IMR-90 (cell line): ENCODE results near the gene ATXN7L2. TPM values are rescaled to one million over a fixed set of nuclear protein-coding genes. Genes with fewer than 3 reads are reported as not detected.

ENCODE experiments used
- ATAC-seq: fragments of 200-7000 bp; cut with Tn5 transposase; 2 replicates; pipeline ENCODE4 v1.9.1; 2020; ENCODE audit warnings: low read depth, mild to moderate bottlenecking, moderate library complexity
- BruUV-seq: library from RNA; stranded (reverse); fragments of 400-500 nt; replicated peaks from 2 replicates; lab custom pipeline; 2021; lab: Mats Ljungman, UMichigan
- CTCF ChIA-PET: fragments of 300-600 bp; formaldehyde crosslinking; extraction: SDS; loops from one replicate; lab custom pipeline; 2021; ENCODE audit warnings: antibody characterized with exemption; lab: Yijun Ruan, JAX
- POLR2A ChIA-PET: fragments of 300-600 bp; sonication (Branson Sonifier 250); formaldehyde crosslinking; loops from one replicate; lab custom pipeline; 2022; ENCODE audit warnings: antibody characterized with exemption; ENCODE audit not compliant: unreplicated experiment; lab: Charles Lee
- DNase-seq: peaks from one replicate; pipeline ENCODE4 v3.0.0; 2013
- H2AFZ ChIP-seq: replicated peaks from 2 replicates; pipeline ENCODE3; 2013; ENCODE audit warnings: low read length, mild to moderate bottlenecking; ENCODE audit not compliant: poor library complexity
- H2AK5ac ChIP-seq: 2 replicates; pipeline ENCODE4 v1.6.1; 2013; ENCODE audit warnings: low read depth, low read length, inconsistent platforms
- H2AK9ac ChIP-seq: replicated peaks from 2 replicates; pipeline ENCODE3; 2013; ENCODE audit warnings: mild to moderate bottlenecking, low read depth, low read length, moderate library complexity; ENCODE audit not compliant: poor library complexity
- H2BK120ac ChIP-seq: 2 replicates; pipeline ENCODE4 v1.6.1; 2013; ENCODE audit warnings: low read depth, low read length, inconsistent platforms
- H2BK15ac ChIP-seq: 3 replicates; pipeline ENCODE4 v1.6.1; 2013; ENCODE audit warnings: low read depth, low read length, inconsistent platforms
- H2BK20ac ChIP-seq: 2 replicates; pipeline ENCODE4 v1.6.1; 2013; ENCODE audit warnings: low read depth, mild to moderate bottlenecking, inconsistent platforms, low read length, moderate library complexity
- H2BK5ac ChIP-seq: 2 replicates; pipeline ENCODE4 v1.6.1; 2013; ENCODE audit warnings: mild to moderate bottlenecking, low read depth, low read length, inconsistent platforms; ENCODE audit not compliant: poor library complexity, severe bottlenecking
- H3K14ac ChIP-seq: replicated peaks from 2 replicates; pipeline ENCODE4 v1.6.1; 2013; ENCODE audit warnings: low read depth, low read length, inconsistent platforms
- H3K18ac ChIP-seq: 2 replicates; pipeline ENCODE4 v1.6.1; 2013; ENCODE audit warnings: low read depth, low read length, control low read depth
- H3K23ac ChIP-seq: 2 replicates; pipeline ENCODE4 v1.6.1; 2013; ENCODE audit warnings: low read depth, low read length, inconsistent platforms
- H3K27ac ChIP-seq: 2 replicates; pipeline ENCODE4 v1.5.1; 2013; ENCODE audit warnings: mild to moderate bottlenecking, control low read depth, low read length; ENCODE audit not compliant: insufficient read depth
- H3K27me3 ChIP-seq: 2 replicates; pipeline ENCODE4 v1.6.1; 2013; ENCODE audit warnings: low read length; ENCODE audit not compliant: control insufficient read depth, insufficient read depth
- H3K36me3 ChIP-seq: 2 replicates; pipeline ENCODE4 v1.6.1; 2013; ENCODE audit warnings: low read length, mixed read lengths; ENCODE audit not compliant: control insufficient read depth, insufficient read depth
- H3K4ac ChIP-seq: 2 replicates; pipeline ENCODE4 v1.6.1; 2013; ENCODE audit warnings: low read depth, low read length, inconsistent platforms
- H3K4me1 ChIP-seq: 2 replicates; pipeline ENCODE4 v1.6.1; 2013; ENCODE audit warnings: low read length, mixed read lengths; ENCODE audit not compliant: control insufficient read depth, insufficient read depth
- H3K4me2 ChIP-seq: 2 replicates; pipeline ENCODE4 v1.6.1; 2013; ENCODE audit warnings: low read depth, mild to moderate bottlenecking, control low read depth, low read length, moderate library complexity
- H3K4me3 ChIP-seq: 2 replicates; pipeline ENCODE4 v1.5.1; 2013; ENCODE audit warnings: low read depth, mild to moderate bottlenecking, control low read depth, low read length, moderate library complexity; ENCODE audit not compliant: insufficient read depth
- H3K56ac ChIP-seq: 2 replicates; pipeline ENCODE4 v1.6.1; 2013; ENCODE audit warnings: low read length, inconsistent platforms; ENCODE audit not compliant: insufficient read depth; ENCODE audit errors: extremely low read depth
- H3K79me1 ChIP-seq, 2 experiments: 2 replicates each; pipeline ENCODE4 v1.6.1; 2013; ENCODE audit warnings: low read length in 2 of 2, inconsistent platforms in 1 of 2, low read depth in 1 of 2
- H3K9ac ChIP-seq: 2 replicates; pipeline ENCODE4 v1.6.1; 2013; ENCODE audit warnings: low read depth, low read length, control low read depth
- H3K9me1 ChIP-seq: 2 replicates; pipeline ENCODE4 v1.6.1; 2013; ENCODE audit warnings: low read length, inconsistent platforms; ENCODE audit not compliant: insufficient read depth
- H3K9me3 ChIP-seq: 2 replicates; pipeline ENCODE4 v1.6.1; 2013; ENCODE audit warnings: low read length; ENCODE audit not compliant: control insufficient read depth, insufficient read depth
- H4K20me1 ChIP-seq: 2 replicates; pipeline ENCODE4 v1.6.1; 2013; ENCODE audit warnings: low read length, inconsistent platforms; ENCODE audit not compliant: insufficient read depth
- H4K5ac ChIP-seq: 2 replicates; pipeline ENCODE4 v1.6.1; 2013; ENCODE audit warnings: mild to moderate bottlenecking, low read depth, low read length, control low read depth
- H4K8ac ChIP-seq, 2 experiments: 2 replicates each; pipeline ENCODE4 v1.6.1; 2013; ENCODE audit warnings: low read depth in 2 of 2, low read length in 2 of 2, control low read depth in 1 of 2, inconsistent platforms in 1 of 2
- H4K91ac ChIP-seq: 2 replicates; pipeline ENCODE4 v1.6.1; 2013; ENCODE audit warnings: low read depth, low read length, inconsistent platforms; ENCODE audit not compliant: insufficient read depth
- BHLHE40 ChIP-seq: fragments of 150-350 bp; IDR thresholded peaks from 2 replicates; pipeline ENCODE4 v1.6.1; 2016; ENCODE audit warnings: mild to moderate bottlenecking, low read depth, low read length
- CEBPB ChIP-seq: IDR thresholded peaks from 2 replicates; pipeline ENCODE4 v1.6.1; 2012; ENCODE audit warnings: low read depth, low read length, improper control_type of control experiment
- CHD1 ChIP-seq: IDR thresholded peaks from 2 replicates; pipeline ENCODE4 v1.6.1; 2012; ENCODE audit warnings: low read depth, low read length, improper control_type of control experiment
- CTCF ChIP-seq: conservative IDR thresholded peaks from 2 replicates; pipeline ENCODE4 v1.5.1; 2012; ENCODE audit warnings: mild to moderate bottlenecking, low read depth, low read length, improper control_type of control experiment
- ELK1 ChIP-seq: fragments of 150-350 bp; IDR thresholded peaks from 2 replicates; pipeline ENCODE4 v1.6.1; 2016; ENCODE audit warnings: low read depth, mild to moderate bottlenecking, low read length, moderate library complexity, borderline replicate concordance
- FOS ChIP-seq: fragments of 150-350 bp; IDR thresholded peaks from 2 replicates; pipeline ENCODE4 v1.6.1; 2016; ENCODE audit warnings: low read depth, low read length
- MAFK ChIP-seq: IDR thresholded peaks from 2 replicates; pipeline ENCODE4 v1.6.1; 2012; ENCODE audit warnings: low read depth, low read length, improper control_type of control experiment
- MAZ ChIP-seq: IDR thresholded peaks from 2 replicates; pipeline ENCODE4 v1.6.1; 2012; ENCODE audit warnings: low read depth, mild to moderate bottlenecking, low read length, improper control_type of control experiment, moderate library complexity, borderline replicate concordance
- MXI1 ChIP-seq: IDR thresholded peaks from 2 replicates; pipeline ENCODE4 v1.6.1; 2012; ENCODE audit warnings: low read depth, mild to moderate bottlenecking, low read length, moderate library complexity, borderline replicate concordance
- NFE2L2 ChIP-seq: fragments of 150-350 bp; IDR thresholded peaks from 2 replicates; pipeline ENCODE4 v1.6.1; 2016; ENCODE audit warnings: low read depth, mild to moderate bottlenecking, low read length
- POLR2A ChIP-seq: IDR thresholded peaks from 2 replicates; pipeline ENCODE4 v1.6.1; 2012; ENCODE audit warnings: mild to moderate bottlenecking, low read depth, low read length
- RAD21 ChIP-seq: IDR thresholded peaks from 2 replicates; pipeline ENCODE4 v1.6.1; 2012; ENCODE audit warnings: low read length, improper control_type of control experiment
- RCOR1 ChIP-seq: IDR thresholded peaks from 2 replicates; pipeline ENCODE4 v1.6.1; 2012; ENCODE audit warnings: mild to moderate bottlenecking, low read length, improper control_type of control experiment; ENCODE audit not compliant: insufficient replicate concordance
- RFX5 ChIP-seq: IDR thresholded peaks from 2 replicates; pipeline ENCODE4 v1.8.0; 2012; ENCODE audit warnings: low read depth, mild to moderate bottlenecking, low read length, moderate library complexity
- SMC3 ChIP-seq: fragments of 150-350 bp; IDR thresholded peaks from 2 replicates; pipeline ENCODE4 v1.6.1; 2016; ENCODE audit warnings: low read depth, mild to moderate bottlenecking, antibody characterized with exemption, low read length, moderate library complexity
- USF2 ChIP-seq: fragments of 150-350 bp; IDR thresholded peaks from 2 replicates; pipeline ENCODE4 v1.6.1; 2017; ENCODE audit warnings: mild to moderate bottlenecking, antibody characterized with exemption, low read length, low read depth
- WGBS, 2 experiments: methylation state at CpG; one replicate each; pipeline versions ENCODE4 v1.1.5 to v1.1.7; 2013; ENCODE audit warnings: missing lambda C conversion rate in 2 of 2; ENCODE audit not compliant: insufficient read length in 1 of 2; ENCODE audit errors: extremely low coverage in 2 of 2; 5-methylcytosine and 5-hydroxymethylcytosine counted together
- dilution Hi-C: fragments of 300-500 bp; cut with HindIII; formaldehyde crosslinking; loops from one replicate; pipeline ENCODE4 v1.14.3; 2018; ENCODE audit warnings: low sequenced_read_pairs; ENCODE audit not compliant: unreplicated experiment
- in situ Hi-C: fragments of 300-500 bp; cut with MboI; formaldehyde crosslinking; loops from 3 replicates; pipeline ENCODE4 v1.14.3; 2019; ENCODE audit warnings: low sequenced_read_pairs, inconsistent platforms, mixed read lengths
- intact Hi-C: fragments of 100-400 bp; cut with micrococcal nuclease; formaldehyde crosslinking; loops from 2 replicates; pipeline ENCODE4 v1.10.0; 2022
- polyA plus RNA-seq, 3 experiments: library from polyadenylated mRNA; depleted of rRNA; stranded (reverse); fragments of >200 nt; gene quantifications; 2 replicates each; pipeline ENCODE4 v1.2.3, GENCODE V29; 2012; ENCODE audit warnings: low replicate concordance in 1 of 3
- total RNA-seq: library from RNA; depleted of rRNA; stranded (reverse); fragments of >200 nt; gene quantifications from 2 replicates; pipeline ENCODE4 v1.2.3, GENCODE V29; 2012

ATXN7L2 gene
- total and polyA plus RNA-seq, 2 of the 4 experiments (the other 2 are of a cell fraction): 1.3 to 4.8 TPM

GRCh38 chr1:109477821-109478220 is 5.9 kb upstream of the ATXN7L2 start:
- H3K27ac ChIP-seq: no peak overlapping the region
- ATAC-seq: no peak
- H3K4me2 ChIP-seq: no peak overlapping the region
- in situ Hi-C loops (no loop called here), intact Hi-C loops (no loop called here), dilution Hi-C loops (no loop called here)
- H4K91ac ChIP-seq: no peak overlapping the region
- H3K18ac ChIP-seq: no peak overlapping the region
- no peaks in the 10 kb centered on the region for H4K20me1 ChIP-seq
- ChIA-PET POLR2A (no interaction called here), CTCF (interaction anchor here (1.1 kb wide), 1 partner anchor 8 kb away, joined by 3 read pairs; no protein-coding TSS in a partner anchor)
- no peak overlapping the region for H3K23ac ChIP-seq
- no peak overlapping the region for H2BK5ac ChIP-seq
- H3K9me1 ChIP-seq: no peaks in the 10 kb centered on the region
- H3K27me3 ChIP-seq: peaks cover 43% of the 10 kb centered on the region
- no peak overlapping the region for H3K14ac ChIP-seq
- H2AK9ac ChIP-seq: no peak overlapping the region
- H3K4me3 ChIP-seq: no peak overlapping the region
- H3K56ac ChIP-seq: no peak overlapping the region
- H2BK15ac ChIP-seq: no peak overlapping the region
- H3K36me3 ChIP-seq: no peaks in the 10 kb centered on the region
- no peak overlapping the region for H2AFZ ChIP-seq
- no peak overlapping the region for H3K9ac ChIP-seq
- DNase-seq: no peak
- no peaks in the 10 kb centered on the region for H3K9me3 ChIP-seq
- no CpG with 5 or more reads among the region's 6 CpGs for WGBS, 2 experiments
- H2BK20ac ChIP-seq: no peak overlapping the region
- no peaks in the 10 kb centered on the region for H3K79me1 ChIP-seq
- H4K5ac ChIP-seq: no peak overlapping the region
- H3K4ac ChIP-seq: no peak overlapping the region
- no peaks in the 10 kb centered on the region; the same call in 1 of the 2 replicates for H3K4me1 ChIP-seq
- H2BK120ac ChIP-seq: no peak overlapping the region
- H4K8ac ChIP-seq: no peak overlapping the region
- no peak overlapping the region for H2AK5ac ChIP-seq
- TF ChIP-seq MAFK: no peak
- no peak for TF ChIP-seq RFX5
- TF ChIP-seq CEBPB: no peak
- TF ChIP-seq FOS: no peak
- TF ChIP-seq RCOR1: no peak
- no peak for TF ChIP-seq CHD1
- TF ChIP-seq CTCF: no peak
- TF ChIP-seq MXI1: no peak
- no peak for TF ChIP-seq ELK1
- no peak for TF ChIP-seq BHLHE40
- TF ChIP-seq USF2: no peak
- no peak for TF ChIP-seq MAZ
- TF ChIP-seq RAD21: no peak
- no peak for TF ChIP-seq POLR2A
- TF ChIP-seq SMC3: no peak
- TF ChIP-seq NFE2L2: no peak
- no TSS peak for BruUV-seq
